Choroid plexus epithelial cell (primary cell): ENCODE results near the gene GRID2.

Source experiments
- DNase-seq: peaks from one replicate; pipeline ENCODE4 v3.0.0-alpha.2; 2010; ENCODE audit warnings: low read depth
- H3K4me3 ChIP-seq: 2 replicates; pipeline ENCODE4 v1.5.1; 2011; ENCODE audit warnings: low read depth, mild to moderate bottlenecking, control low read depth, low read length, moderate library complexity
- TF ChIP-seq, protein P1 (sequence below): conservative IDR thresholded peaks from 2 replicates; pipeline ENCODE4 v1.5.1; 2011; ENCODE audit warnings: low read depth, mild to moderate bottlenecking, control low read depth, inconsistent platforms, low read length, moderate library complexity

Gene GRID2

DNA sequence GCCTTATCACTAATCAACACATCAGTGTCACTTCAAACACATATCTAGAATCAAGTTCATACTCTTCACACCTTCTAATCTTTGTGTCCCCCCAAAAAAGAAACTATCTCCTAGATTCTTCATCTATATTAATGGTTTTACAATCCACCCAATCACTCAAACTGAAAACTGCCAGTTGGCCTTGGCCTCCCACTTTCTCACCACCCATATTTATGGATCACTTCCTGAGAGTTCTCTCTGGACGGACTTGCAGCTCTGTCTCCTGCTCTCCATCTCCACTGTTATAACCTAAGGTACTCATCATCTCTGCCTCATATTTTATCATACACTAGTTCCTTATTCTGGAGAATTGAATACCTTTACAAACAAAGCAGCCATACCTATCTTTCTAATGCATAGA lies 1418.7 kb downstream of the GRID2 start:
- no peak for DNase-seq
- TF ChIP-seq, protein P1, sequence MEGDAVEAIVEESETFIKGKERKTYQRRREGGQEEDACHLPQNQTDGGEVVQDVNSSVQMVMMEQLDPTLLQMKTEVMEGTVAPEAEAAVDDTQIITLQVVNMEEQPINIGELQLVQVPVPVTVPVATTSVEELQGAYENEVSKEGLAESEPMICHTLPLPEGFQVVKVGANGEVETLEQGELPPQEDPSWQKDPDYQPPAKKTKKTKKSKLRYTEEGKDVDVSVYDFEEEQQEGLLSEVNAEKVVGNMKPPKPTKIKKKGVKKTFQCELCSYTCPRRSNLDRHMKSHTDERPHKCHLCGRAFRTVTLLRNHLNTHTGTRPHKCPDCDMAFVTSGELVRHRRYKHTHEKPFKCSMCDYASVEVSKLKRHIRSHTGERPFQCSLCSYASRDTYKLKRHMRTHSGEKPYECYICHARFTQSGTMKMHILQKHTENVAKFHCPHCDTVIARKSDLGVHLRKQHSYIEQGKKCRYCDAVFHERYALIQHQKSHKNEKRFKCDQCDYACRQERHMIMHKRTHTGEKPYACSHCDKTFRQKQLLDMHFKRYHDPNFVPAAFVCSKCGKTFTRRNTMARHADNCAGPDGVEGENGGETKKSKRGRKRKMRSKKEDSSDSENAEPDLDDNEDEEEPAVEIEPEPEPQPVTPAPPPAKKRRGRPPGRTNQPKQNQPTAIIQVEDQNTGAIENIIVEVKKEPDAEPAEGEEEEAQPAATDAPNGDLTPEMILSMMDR, result no peak
- H3K4me3 ChIP-seq, result no peak overlapping the region

DNA sequence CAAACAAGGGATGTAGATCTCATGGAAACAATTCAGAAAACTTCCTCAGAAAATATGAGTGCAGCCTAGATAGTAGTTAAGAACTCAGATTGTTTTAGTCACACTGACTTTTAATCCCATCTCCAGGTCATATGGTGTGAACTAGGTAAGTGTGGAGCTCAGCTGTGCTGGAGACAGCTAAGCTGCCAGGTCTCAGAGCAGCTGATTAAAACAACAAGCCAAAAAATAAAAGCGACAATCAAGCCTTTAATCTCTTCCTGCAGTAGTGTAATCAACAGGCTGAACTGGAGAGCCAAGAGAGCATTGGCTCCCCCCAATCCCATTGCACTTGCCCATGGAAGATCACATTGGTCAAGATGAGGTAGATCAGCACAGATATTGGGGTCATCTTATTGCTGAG lies 1426.5 kb downstream of the GRID2 start:
- TF ChIP-seq, protein P1, result no peak
- H3K4me3 ChIP-seq, result no peak overlapping the region
- DNase-seq, result no peak

DNA sequence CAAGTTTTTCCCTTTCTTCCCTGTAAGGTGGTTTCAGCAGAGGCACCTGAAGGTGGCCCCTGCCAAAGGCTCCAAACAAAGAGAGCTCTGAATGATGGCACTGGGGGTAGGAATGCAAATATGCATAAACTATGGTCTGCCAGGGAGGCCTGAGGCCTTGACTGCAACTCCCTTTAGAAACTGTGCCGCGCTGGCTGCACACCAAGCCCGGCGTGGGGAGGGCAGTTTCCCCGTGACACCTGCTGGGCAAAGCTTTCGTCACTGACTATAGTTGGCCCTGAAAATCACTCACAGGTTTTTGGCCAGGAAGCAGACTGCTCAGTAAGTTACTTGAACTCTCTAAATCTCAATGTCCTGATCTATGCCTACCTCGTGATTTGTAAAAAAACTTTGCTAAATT lies 1427.0 kb downstream of the GRID2 start:
- DNase-seq, result no peak
- H3K4me3 ChIP-seq, result no peak overlapping the region
- TF ChIP-seq, protein P1, result no peak

GRCh38 chr4:93731456-93731855 lies 1427.7 kb downstream of the GRID2 start:
- no peak for DNase-seq
- no peak overlapping the region for H3K4me3 ChIP-seq
- TF ChIP-seq, protein P1, result no peak

DNA sequence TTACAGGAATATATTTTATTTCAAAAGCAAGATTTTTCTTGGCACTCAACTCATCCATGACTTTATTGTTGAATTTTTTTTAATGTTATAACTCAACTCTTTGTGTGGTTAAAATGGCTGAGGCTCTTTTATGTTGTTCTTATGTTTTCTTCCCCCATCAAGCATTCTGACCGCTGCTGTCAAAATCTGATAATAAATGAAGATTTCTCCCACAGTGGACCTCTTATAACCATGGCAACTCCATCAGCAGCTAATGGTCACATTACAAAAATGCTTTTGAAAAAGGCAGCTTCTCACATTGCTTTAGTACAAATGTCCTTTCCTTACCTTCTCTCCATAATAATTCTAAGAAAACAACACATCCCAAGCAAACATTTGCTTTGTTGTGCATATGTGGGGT lies 1428.7 kb downstream of the GRID2 start:
- DNase-seq, result no peak
- TF ChIP-seq, protein P1, result no peak
- H3K4me3 ChIP-seq, result no peak overlapping the region

- DNase-seq, result no peak
- no peak overlapping the region for H3K4me3 ChIP-seq
- TF ChIP-seq, protein P1, result no peak
Measured at GRCh38 chr4:93740890-93741289, 1437.1 kb downstream of the GRID2 start.

GRCh38 chr4:93743022-93743421 lies 1439.3 kb downstream of the GRID2 start:
- no peak for DNase-seq
- no peak overlapping the region for H3K4me3 ChIP-seq
- TF ChIP-seq, protein P1, result no peak
